Uterus (tissue), 4 donors: ENCODE results near the gene MFSD8. TPM values are rescaled to one million over a fixed set of nuclear protein-coding genes. Genes with fewer than 3 reads are reported as not detected.
"Not testable (repeated sequence)": the region's sequence is repeated elsewhere in the genome, so short reads cannot be mapped to it uniquely, and the experiment has no call there.

Experiments
- DNase-seq, 2 donors: peaks; one replicate each; pipeline ENCODE4 v3.0.0-alpha.2; 2019 to 2020
- H3K27ac ChIP-seq, 2 donors: fragments of 200-600 bp; sonication (generic); 1 replicate in 1 of 2; 2 replicates in 1 of 2; pipeline ENCODE4 v1.5.1; 2016 to 2018
- H3K27me3 ChIP-seq, 2 donors: fragments of 200-600 bp; sonication (generic); one replicate each; pipeline ENCODE4 v1.5.1; 2018 to 2019; ENCODE audit warnings: control low read depth in 1 of 2
- H3K36me3 ChIP-seq, 2 donors: fragments of 200-600 bp; sonication (generic); one replicate each; pipeline ENCODE4 v1.5.1; 2019; ENCODE audit warnings: control low read depth in 1 of 2
- H3K4me1 ChIP-seq, 2 donors: fragments of 200-600 bp; sonication (generic); one replicate each; pipeline ENCODE4 v1.5.1; 2018 to 2019; ENCODE audit warnings: control low read depth in 1 of 2
- H3K4me3 ChIP-seq, 2 donors: fragments of 200-600 bp; sonication (generic); 1 replicate in 1 of 2; 2 replicates in 1 of 2; pipeline ENCODE4 v1.5.1; 2018 to 2019; ENCODE audit warnings: mild to moderate bottlenecking in 1 of 2
- H3K9me3 ChIP-seq, 2 donors: fragments of 200-600 bp; sonication (generic); one replicate each; pipeline ENCODE4 v1.5.1; 2019; ENCODE audit warnings: control low read depth in 1 of 2
- POLR2A ChIP-seq, 2 donors: fragments of 450-650 bp; IDR thresholded peaks; one replicate each; pipeline ENCODE4 v1.6.1; 2016; ENCODE audit warnings: antibody characterized with exemption in 2 of 2, mild to moderate bottlenecking in 1 of 2, moderate library complexity in 1 of 2
- intact Hi-C: fragments of 100-400 bp; cut with DNase I; formaldehyde crosslinking; loops from one replicate; pipeline ENCODE4 v1.15.1; 2023; ENCODE audit warnings: low total_unique reads
- total RNA-seq, 4 donors: library from RNA; depleted of rRNA in 3 of 4; stranded (reverse); fragments of >200 nt in 3 of 4; gene quantifications; one replicate each; pipeline versions ENCODE4 v1.1.0 to v1.2.4, GENCODE V29; 2014 to 2023
- TF ChIP-seq, protein P1 (sequence below), 4 experiments: fragments of 200-600 bp in 2 of 4; fragments of 450-650 bp in 2 of 4; sonication (generic) in 2 of 4; IDR thresholded peaks; one replicate each; pipeline ENCODE4 v1.5.1; 2016 to 2019; ENCODE audit warnings: antibody characterized with exemption in 4 of 4, mild to moderate bottlenecking in 2 of 4, moderate library complexity in 1 of 4
- donor health status: DM: yes; HTN: yes; CAD: no.

MFSD8 gene
- total RNA-seq, 4 donors from 2014 or later, result 36.4 to 121 (median 61.0) TPM

- intact Hi-C loops, result no loop called here
- Histone ChIP-seq H3K36me3 (no peaks in the 10 kb centered on the region), H3K4me1 (no peaks in the 10 kb centered on the region), H3K27ac (no peak overlapping the region), H3K4me3 (no peak overlapping the region), H3K9me3 (no peaks in the 10 kb centered on the region), H3K27me3 (no peaks in the 10 kb centered on the region)
- no peak for TF ChIP-seq POLR2A (IDR thresholded peaks at IDR 0.05)
- TF ChIP-seq, protein P1, sequence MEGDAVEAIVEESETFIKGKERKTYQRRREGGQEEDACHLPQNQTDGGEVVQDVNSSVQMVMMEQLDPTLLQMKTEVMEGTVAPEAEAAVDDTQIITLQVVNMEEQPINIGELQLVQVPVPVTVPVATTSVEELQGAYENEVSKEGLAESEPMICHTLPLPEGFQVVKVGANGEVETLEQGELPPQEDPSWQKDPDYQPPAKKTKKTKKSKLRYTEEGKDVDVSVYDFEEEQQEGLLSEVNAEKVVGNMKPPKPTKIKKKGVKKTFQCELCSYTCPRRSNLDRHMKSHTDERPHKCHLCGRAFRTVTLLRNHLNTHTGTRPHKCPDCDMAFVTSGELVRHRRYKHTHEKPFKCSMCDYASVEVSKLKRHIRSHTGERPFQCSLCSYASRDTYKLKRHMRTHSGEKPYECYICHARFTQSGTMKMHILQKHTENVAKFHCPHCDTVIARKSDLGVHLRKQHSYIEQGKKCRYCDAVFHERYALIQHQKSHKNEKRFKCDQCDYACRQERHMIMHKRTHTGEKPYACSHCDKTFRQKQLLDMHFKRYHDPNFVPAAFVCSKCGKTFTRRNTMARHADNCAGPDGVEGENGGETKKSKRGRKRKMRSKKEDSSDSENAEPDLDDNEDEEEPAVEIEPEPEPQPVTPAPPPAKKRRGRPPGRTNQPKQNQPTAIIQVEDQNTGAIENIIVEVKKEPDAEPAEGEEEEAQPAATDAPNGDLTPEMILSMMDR (IDR thresholded peaks at IDR 0.05), result no peak
- DNase-seq, result no peak
These were observed 59.9 kb downstream of the MFSD8 start for GRCh38 chr4:127905029-127905428.

DNA sequence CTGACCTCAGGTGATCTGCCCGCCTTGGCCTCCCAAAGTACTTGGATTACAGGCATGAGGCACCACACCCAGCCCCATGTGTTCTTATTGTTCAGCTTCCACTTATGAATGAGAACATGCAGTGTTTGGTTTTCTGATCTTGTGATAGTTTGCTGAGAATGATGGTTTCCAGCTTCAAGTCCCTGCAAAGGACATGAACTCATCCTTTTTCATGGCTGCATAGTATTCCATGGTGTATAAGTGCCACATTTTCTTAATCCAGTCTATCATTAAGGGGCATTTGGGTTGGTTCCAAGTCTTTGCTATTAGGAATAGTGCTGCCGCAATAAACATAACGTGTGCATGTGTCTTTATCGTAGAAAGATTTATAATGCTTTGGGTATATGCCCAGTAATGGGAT is 65.3 kb downstream of the MFSD8 start:
- H3K27ac ChIP-seq, DNase-seq, intact Hi-C loops, H3K36me3 ChIP-seq, H3K4me1 ChIP-seq, H3K9me3 ChIP-seq, H3K27me3 ChIP-seq, H3K4me3 ChIP-seq: not testable (repeated sequence)

DNA sequence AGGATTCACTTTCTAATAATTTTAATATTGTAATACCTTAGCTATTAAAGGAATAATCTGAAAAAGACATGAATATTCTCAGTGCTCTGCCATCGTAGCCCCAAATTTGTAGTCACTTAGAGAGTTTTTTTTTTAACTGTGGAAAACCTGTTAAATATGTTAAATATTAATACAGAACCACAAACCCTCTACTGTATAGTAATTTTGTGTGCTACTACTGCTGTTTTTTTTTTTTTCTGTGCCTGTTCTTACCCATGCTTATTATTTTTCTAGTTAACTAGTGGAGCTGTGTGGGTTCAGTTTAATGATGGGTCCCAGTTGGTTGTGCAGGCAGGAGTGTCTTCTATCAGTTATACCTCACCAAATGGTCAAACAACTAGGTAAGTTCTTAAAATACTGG is 68.4 kb downstream of the MFSD8 start:
- H3K4me3 ChIP-seq, result no peak overlapping the region
- no peaks in the 10 kb centered on the region for H3K9me3 ChIP-seq
- intact Hi-C loops, result no loop called here
- H3K4me1 ChIP-seq, result no peaks in the 10 kb centered on the region
- DNase-seq, result no peak
- no peaks in the 10 kb centered on the region for H3K27me3 ChIP-seq
- no peak for TF ChIP-seq POLR2A (IDR thresholded peaks at IDR 0.05)
- TF ChIP-seq, protein P1 (IDR thresholded peaks at IDR 0.05), result no peak
- no peaks in the 10 kb centered on the region for H3K36me3 ChIP-seq
- H3K27ac ChIP-seq, result no peak overlapping the region

DNA sequence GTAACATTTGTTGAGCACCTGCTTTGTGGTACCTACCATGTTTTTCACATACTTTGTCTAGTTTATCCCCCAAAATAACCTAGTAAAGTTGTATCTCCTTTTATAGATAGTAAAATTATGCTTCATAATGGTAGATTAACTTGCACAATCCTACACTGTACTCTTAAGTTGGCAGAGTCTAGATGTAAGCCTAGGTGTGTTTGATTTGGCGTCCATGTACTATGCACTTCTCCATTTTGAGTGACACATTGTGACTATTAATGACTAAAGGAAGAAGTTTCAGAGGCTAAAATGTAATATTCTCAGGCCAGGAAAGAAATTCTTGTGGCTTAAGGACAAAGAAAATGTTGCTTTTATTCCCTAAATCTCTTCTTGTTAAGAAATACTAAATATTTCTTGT is 68.9 kb downstream of the MFSD8 start:
- Histone ChIP-seq H3K36me3 (no peaks in the 10 kb centered on the region), H3K9me3 (no peaks in the 10 kb centered on the region), H3K27ac (no peak overlapping the region), H3K27me3 (no peaks in the 10 kb centered on the region), H3K4me3 (no peak overlapping the region), H3K4me1 (no peaks in the 10 kb centered on the region)
- no peak for DNase-seq
- intact Hi-C loops, result no loop called here
- TF ChIP-seq POLR2A (IDR thresholded peaks at IDR 0.05), result no peak
- TF ChIP-seq, protein P1 (IDR thresholded peaks at IDR 0.05), result no peak

DNA sequence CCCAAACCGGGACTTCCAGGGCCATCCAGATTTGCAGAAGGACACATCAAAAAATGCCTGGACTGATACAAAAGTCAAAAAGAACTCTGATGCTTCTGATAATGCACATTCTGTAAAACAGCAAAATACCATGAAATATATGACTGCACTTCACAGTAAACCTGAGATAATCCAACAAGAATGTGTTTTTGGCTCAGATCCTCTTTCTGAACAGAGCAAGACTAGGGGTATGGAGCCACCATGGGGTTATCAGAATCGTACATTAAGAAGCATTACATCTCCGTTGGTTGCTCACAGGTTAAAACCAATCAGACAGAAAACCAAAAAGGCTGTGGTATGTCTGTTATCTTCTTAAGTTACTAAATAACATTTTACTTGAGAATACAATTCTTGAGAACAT is 75.1 kb downstream of the MFSD8 start:
- no peak overlapping the region for H3K27ac ChIP-seq
- no peaks in the 10 kb centered on the region for H3K4me1 ChIP-seq
- H3K9me3 ChIP-seq, result no peaks in the 10 kb centered on the region
- intact Hi-C loops, result no loop called here
- no peaks in the 10 kb centered on the region for H3K36me3 ChIP-seq
- DNase-seq, result no peak
- H3K4me3 ChIP-seq, result no peak overlapping the region
- TF ChIP-seq, protein P1 (IDR thresholded peaks at IDR 0.05), result no peak
- no peaks in the 10 kb centered on the region for H3K27me3 ChIP-seq

DNA sequence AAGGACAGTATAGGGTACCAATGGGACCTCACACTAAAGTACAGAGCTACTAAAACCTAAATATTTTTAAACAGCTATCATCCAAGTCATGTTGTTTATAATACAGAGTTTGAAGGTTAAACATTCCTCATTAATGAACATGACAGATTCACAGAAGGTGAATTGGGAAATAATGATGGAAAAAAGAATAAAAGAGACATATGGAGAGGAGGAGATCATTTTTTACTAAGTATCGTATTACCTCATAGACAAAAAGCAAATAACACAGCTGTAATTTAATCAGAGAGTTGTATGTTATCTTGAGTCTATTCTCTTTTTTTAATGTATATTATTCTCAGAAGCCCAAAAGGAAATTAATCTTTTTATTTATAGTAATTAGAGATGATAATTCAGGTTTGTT is 76.4 kb downstream of the MFSD8 start:
- intact Hi-C loops, result no loop called here

More for the DNA sequence above, 76.4 kb downstream of the MFSD8 start:
- no peaks in the 10 kb centered on the region for H3K9me3 ChIP-seq
- H3K4me1 ChIP-seq, result no peaks in the 10 kb centered on the region
- no peak overlapping the region for H3K4me3 ChIP-seq
- H3K36me3 ChIP-seq, result no peaks in the 10 kb centered on the region
- no peak for TF ChIP-seq POLR2A (IDR thresholded peaks at IDR 0.05)
- TF ChIP-seq, protein P1 (IDR thresholded peaks at IDR 0.05), result no peak
- no peak for DNase-seq
- no peak overlapping the region for H3K27ac ChIP-seq
- no peaks in the 10 kb centered on the region for H3K27me3 ChIP-seq
